ENCODE data around the gene PKD2L1. TPM values are rescaled to one million over a fixed set of nuclear protein-coding genes. Genes with fewer than 3 reads are reported as not detected.
A peak's percentile ranks its signal among the peaks of the same experiment; 100 is the strongest.

Gene PKD2L1
- total RNA-seq, 1 donor from 2014 or later: not detected

DNA sequence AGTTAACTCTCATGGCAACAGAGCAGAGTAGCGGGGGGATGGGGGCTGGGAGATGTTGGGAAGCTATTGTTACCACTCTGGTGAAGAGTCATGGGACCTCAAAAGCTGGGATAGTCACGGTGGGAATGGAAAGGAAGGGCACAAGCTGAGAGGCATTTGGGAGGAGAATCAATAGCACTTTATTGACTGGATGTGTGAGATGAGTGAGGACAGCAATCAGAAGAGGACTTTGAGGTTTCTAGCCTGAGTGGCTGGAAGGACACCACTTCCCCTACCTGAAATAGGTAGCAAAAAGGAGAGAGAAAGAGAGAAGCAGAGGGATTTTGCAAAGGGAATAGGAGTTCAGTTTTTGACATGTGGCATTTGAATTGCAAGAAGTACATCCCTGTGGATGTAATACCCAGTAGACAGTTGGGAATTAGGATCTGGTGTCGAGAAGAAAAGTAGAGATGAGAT lies 44.2 kb upstream of the PKD2L1 start:
- H3K4me1 ChIP-seq (ENCODE audit: insufficient read depth, low read length): peaks cover 45% of the 10 kb centered on the region
- FAIRE-seq (no peak), DNase-seq (ENCODE audit: low read depth) (no peak)
- Mint-ChIP-seq H3K9me3 (ENCODE audit: unreplicated experiment) (no peaks in the 10 kb centered on the region), H3K4me3 (ENCODE audit: unreplicated experiment) (no peak overlapping the region), H3K27me3 (ENCODE audit: low read depth, unreplicated experiment) (no peaks in the 10 kb centered on the region), H3K4me1 (ENCODE audit: low read depth, unreplicated experiment) (peaks cover 12% of the 10 kb centered on the region), H3K36me3 (ENCODE audit: low read depth, unreplicated experiment) (no peaks in the 10 kb centered on the region), H3K27ac (ENCODE audit: unreplicated experiment) (no peak overlapping the region)
- no peaks in the 10 kb centered on the region for H3K27me3 ChIP-seq (ENCODE audit: insufficient read depth, low read length)
- no peak for TF ChIP-seq EZH2 (IDR thresholded peaks at IDR 0.05; ENCODE audit: insufficient read depth, low read length)
- TF ChIP-seq, protein P1, sequence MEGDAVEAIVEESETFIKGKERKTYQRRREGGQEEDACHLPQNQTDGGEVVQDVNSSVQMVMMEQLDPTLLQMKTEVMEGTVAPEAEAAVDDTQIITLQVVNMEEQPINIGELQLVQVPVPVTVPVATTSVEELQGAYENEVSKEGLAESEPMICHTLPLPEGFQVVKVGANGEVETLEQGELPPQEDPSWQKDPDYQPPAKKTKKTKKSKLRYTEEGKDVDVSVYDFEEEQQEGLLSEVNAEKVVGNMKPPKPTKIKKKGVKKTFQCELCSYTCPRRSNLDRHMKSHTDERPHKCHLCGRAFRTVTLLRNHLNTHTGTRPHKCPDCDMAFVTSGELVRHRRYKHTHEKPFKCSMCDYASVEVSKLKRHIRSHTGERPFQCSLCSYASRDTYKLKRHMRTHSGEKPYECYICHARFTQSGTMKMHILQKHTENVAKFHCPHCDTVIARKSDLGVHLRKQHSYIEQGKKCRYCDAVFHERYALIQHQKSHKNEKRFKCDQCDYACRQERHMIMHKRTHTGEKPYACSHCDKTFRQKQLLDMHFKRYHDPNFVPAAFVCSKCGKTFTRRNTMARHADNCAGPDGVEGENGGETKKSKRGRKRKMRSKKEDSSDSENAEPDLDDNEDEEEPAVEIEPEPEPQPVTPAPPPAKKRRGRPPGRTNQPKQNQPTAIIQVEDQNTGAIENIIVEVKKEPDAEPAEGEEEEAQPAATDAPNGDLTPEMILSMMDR (IDR thresholded peaks at IDR 0.05; ENCODE audit: insufficient read depth, low read depth, low read length): no peak
- H3K9me3 ChIP-seq (ENCODE audit: insufficient read depth, low read depth, low read length): no peaks in the 10 kb centered on the region
- H3K36me3 ChIP-seq (ENCODE audit: insufficient read depth, low read length): no peaks in the 10 kb centered on the region
- H4K20me1 ChIP-seq (ENCODE audit: insufficient read depth, low read length): no peaks in the 10 kb centered on the region
- peak overlapping the region; percentile 69 for H3K4me3 ChIP-seq (ENCODE audit: insufficient read depth, low read depth, low read length)
- peak overlapping the region; percentile 98 for H3K4me2 ChIP-seq (ENCODE audit: low read length)
- peaks cover 7% of the 10 kb centered on the region for H3K79me2 ChIP-seq (ENCODE audit: insufficient read depth, low read length)
- H3K9ac ChIP-seq (ENCODE audit: low read length): peak overlapping the region; percentile 96
- peak overlapping the region; percentile 42 for H2AFZ ChIP-seq (ENCODE audit: low read depth, low read length)
- peak overlapping the region; percentile 100 for H3K27ac ChIP-seq (ENCODE audit: low read depth, low read length)

DNA sequence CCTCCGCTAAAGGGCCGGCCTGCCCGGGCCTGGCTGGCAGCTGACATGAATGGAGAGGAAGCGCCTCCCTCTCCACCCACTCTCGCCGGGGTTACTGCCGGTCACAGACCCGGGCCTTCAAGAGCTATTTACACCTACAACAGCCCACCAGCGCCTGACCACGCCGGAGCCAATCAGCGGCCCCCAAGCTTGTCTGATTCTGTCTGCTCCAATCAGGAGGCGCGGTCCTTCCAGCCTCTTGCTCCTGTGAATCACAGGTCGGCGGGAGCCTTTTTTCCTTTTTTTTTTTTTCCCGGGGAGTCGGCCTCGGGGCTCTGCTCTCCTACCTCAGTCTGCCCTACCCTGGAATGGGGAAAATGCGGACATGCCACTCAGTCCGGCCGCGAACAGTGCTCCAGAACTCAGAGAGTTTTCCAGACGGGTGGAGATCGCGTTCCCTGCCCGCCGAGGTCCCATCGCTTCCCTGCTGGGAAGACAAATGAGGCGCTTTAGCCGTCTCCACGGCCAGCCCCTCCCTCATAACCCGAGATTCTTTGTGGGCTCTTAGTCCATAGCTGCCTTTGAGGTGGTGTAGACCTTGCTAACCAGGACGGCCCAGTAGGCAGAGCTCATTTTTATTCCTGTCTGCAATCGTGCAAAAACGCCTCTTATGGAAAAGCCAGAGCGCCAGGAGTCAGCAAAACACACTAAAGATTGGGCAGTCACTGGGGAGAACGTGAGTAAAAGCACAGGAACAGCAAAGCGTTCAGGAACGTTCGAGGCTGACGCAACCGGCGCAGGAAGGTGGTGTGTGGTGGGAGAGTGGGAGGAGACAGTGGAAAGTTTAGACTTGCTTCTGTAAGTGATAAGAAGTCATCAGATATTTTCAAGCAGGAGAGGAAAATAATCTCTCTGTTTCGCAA lies 43.5 kb upstream of the PKD2L1 start:
- H2AFZ ChIP-seq (ENCODE audit: low read depth, low read length): peak overlapping the region; percentile 54
- peak; percentile 52 for FAIRE-seq

More for the DNA sequence above, 43.5 kb upstream of the PKD2L1 start:
- Histone ChIP-seq H3K36me3 (ENCODE audit: insufficient read depth, low read length) (no peaks in the 10 kb centered on the region), H3K9me3 (ENCODE audit: insufficient read depth, low read depth, low read length) (no peaks in the 10 kb centered on the region), H3K4me2 (ENCODE audit: low read length) (peak overlapping the region; percentile 98), H3K9ac (ENCODE audit: low read length) (peak overlapping the region; percentile 96), H3K27ac (ENCODE audit: low read depth, low read length) (peak overlapping the region; percentile 100), H3K27me3 (ENCODE audit: insufficient read depth, low read length) (no peaks in the 10 kb centered on the region), H3K79me2 (ENCODE audit: insufficient read depth, low read length) (peaks cover 7% of the 10 kb centered on the region), H3K4me1 (ENCODE audit: insufficient read depth, low read length) (peaks cover 45% of the 10 kb centered on the region), H4K20me1 (ENCODE audit: insufficient read depth, low read length) (no peaks in the 10 kb centered on the region), H3K4me3 (ENCODE audit: insufficient read depth, low read depth, low read length) (peak overlapping the region; percentile 69)
- Mint-ChIP-seq H3K36me3 (ENCODE audit: low read depth, unreplicated experiment) (no peaks in the 10 kb centered on the region), H3K4me3 (ENCODE audit: unreplicated experiment) (no peak overlapping the region), H3K4me1 (ENCODE audit: low read depth, unreplicated experiment) (peaks cover 12% of the 10 kb centered on the region), H3K27ac (ENCODE audit: unreplicated experiment) (no peak overlapping the region), H3K27me3 (ENCODE audit: low read depth, unreplicated experiment) (no peaks in the 10 kb centered on the region), H3K9me3 (ENCODE audit: unreplicated experiment) (no peaks in the 10 kb centered on the region)
- peak; percentile 100 for DNase-seq (ENCODE audit: low read depth)
- TF ChIP-seq, protein P1 (IDR thresholded peaks at IDR 0.05; ENCODE audit: insufficient read depth, low read depth, low read length): no peak
- no peak for TF ChIP-seq EZH2 (IDR thresholded peaks at IDR 0.05; ENCODE audit: insufficient read depth, low read length)

Data from astrocyte (in vitro differentiated cells and primary cell).